ENCODE data around the gene PRKAG2.

DNA sequence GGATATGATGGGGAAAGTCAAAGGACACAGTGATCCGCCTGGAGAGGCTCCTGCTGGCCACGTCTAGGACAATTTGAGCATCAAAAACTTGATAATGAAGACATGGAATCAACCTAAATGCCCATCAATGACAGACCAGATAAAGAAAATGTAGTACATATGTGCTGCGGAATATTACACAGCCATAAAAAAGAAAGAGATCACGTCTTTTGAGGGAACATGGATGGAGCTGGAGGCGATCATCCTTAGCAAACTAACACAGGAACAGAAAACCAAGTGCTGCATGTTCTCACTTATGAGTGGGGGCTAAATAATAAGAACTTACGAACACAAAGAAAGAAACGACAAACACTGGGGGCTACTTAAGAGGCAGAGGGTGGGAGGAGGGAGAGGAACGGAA, 124.9 kb downstream of the PRKAG2 start:
- TF ChIP-seq, protein P1, sequence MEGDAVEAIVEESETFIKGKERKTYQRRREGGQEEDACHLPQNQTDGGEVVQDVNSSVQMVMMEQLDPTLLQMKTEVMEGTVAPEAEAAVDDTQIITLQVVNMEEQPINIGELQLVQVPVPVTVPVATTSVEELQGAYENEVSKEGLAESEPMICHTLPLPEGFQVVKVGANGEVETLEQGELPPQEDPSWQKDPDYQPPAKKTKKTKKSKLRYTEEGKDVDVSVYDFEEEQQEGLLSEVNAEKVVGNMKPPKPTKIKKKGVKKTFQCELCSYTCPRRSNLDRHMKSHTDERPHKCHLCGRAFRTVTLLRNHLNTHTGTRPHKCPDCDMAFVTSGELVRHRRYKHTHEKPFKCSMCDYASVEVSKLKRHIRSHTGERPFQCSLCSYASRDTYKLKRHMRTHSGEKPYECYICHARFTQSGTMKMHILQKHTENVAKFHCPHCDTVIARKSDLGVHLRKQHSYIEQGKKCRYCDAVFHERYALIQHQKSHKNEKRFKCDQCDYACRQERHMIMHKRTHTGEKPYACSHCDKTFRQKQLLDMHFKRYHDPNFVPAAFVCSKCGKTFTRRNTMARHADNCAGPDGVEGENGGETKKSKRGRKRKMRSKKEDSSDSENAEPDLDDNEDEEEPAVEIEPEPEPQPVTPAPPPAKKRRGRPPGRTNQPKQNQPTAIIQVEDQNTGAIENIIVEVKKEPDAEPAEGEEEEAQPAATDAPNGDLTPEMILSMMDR (IDR thresholded peaks at IDR 0.05; ENCODE audit: low read depth, low read length, missing input control), result no peak
- TF ChIP-seq JUND (IDR thresholded peaks at IDR 0.05) (no peak), FOXA1 (IDR thresholded peaks at IDR 0.05) (no peak), GABPA (IDR thresholded peaks at IDR 0.05 in 1 of 2, conservative IDR thresholded peaks at IDR 0.05 in 1 of 2) (no peak)
